ENCODE measurements around the gene MAD1L1.

The MAD1L1 gene

DNA sequence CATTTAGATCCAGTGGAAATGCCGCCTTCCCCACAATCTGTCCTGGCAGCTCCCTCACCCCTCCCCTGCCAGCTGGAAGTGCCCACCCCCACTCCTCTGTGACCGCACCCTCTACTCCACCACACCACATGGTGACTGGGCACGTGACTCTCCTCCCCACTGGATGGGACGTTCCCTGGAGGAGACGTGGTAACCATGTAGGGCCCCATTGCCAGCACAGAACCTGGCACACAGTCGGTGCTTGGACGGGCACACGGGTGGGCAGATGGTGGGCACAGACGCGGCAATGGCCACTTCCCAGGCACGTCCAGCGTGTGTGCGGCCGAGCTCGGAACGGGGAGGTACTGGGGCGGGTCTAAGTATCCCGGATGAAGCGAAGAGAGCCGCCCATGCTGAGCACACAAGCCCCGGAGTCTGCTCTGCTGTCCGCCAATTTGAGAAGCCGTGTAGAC lies 245.6 kb downstream of the MAD1L1 start:
- H3K36me3 ChIP-seq: no peaks in the 10 kb centered on the region
- TF ChIP-seq, protein P1, sequence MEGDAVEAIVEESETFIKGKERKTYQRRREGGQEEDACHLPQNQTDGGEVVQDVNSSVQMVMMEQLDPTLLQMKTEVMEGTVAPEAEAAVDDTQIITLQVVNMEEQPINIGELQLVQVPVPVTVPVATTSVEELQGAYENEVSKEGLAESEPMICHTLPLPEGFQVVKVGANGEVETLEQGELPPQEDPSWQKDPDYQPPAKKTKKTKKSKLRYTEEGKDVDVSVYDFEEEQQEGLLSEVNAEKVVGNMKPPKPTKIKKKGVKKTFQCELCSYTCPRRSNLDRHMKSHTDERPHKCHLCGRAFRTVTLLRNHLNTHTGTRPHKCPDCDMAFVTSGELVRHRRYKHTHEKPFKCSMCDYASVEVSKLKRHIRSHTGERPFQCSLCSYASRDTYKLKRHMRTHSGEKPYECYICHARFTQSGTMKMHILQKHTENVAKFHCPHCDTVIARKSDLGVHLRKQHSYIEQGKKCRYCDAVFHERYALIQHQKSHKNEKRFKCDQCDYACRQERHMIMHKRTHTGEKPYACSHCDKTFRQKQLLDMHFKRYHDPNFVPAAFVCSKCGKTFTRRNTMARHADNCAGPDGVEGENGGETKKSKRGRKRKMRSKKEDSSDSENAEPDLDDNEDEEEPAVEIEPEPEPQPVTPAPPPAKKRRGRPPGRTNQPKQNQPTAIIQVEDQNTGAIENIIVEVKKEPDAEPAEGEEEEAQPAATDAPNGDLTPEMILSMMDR (IDR thresholded peaks at IDR 0.05): no peak
- no peaks in the 10 kb centered on the region for H3K9me3 ChIP-seq
- H3K4me3 ChIP-seq (ENCODE audit: low read depth in 1 of 2, low read length in 1 of 2): no peak overlapping the region
- H3K27ac ChIP-seq: no peak overlapping the region
- no peaks in the 10 kb centered on the region for H3K27me3 ChIP-seq
- no peaks in the 10 kb centered on the region for H3K4me1 ChIP-seq (ENCODE audit: control insufficient read depth in 1 of 2, insufficient read depth in 1 of 2, low read depth in 1 of 2, low read length in 1 of 2)

DNA sequence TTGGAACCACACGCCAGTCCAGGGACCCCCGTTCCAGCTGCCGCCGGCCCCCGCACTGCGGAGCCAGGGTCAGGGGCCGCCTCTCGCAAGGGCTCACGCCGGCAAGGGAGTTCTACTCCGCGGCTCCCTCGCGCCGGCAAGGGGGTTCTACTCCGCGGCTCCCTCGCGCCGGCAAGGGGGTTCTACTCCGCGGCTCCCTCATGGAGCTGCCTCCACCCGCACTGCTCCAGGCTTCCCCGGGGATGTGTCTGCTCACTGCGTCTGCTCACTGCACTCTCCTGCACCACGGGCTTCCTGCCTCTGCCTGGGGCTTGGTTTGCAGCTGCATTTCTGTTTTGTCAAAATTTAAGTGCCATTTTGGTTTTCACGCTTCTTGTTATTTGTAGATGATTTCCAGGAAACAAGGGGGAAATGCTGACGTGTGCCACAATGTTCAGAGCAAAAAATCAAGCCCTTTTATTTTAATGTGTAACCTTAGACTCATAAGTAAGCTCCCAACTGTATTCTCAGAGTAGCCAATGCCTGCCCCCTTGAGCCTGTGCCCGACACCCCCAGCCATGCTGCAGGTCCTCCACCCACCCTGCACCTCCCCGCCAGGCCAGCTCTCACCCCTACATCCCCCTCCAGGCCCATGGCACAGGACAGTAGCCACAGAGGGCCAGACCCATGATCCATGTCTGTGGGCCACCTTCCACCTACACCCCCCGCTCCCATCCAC lies 246.2 kb downstream of the MAD1L1 start:
- no peak overlapping the region for H3K27ac ChIP-seq
- H3K4me3 ChIP-seq (ENCODE audit: low read depth in 1 of 2, low read length in 1 of 2): no peak overlapping the region
- TF ChIP-seq, protein P1 (IDR thresholded peaks at IDR 0.05): no peak
- no peaks in the 10 kb centered on the region for H3K9me3 ChIP-seq
- no peaks in the 10 kb centered on the region for H3K36me3 ChIP-seq
- H3K27me3 ChIP-seq: no peaks in the 10 kb centered on the region
- no peaks in the 10 kb centered on the region for H3K4me1 ChIP-seq (ENCODE audit: control insufficient read depth in 1 of 2, insufficient read depth in 1 of 2, low read depth in 1 of 2, low read length in 1 of 2)

DNA sequence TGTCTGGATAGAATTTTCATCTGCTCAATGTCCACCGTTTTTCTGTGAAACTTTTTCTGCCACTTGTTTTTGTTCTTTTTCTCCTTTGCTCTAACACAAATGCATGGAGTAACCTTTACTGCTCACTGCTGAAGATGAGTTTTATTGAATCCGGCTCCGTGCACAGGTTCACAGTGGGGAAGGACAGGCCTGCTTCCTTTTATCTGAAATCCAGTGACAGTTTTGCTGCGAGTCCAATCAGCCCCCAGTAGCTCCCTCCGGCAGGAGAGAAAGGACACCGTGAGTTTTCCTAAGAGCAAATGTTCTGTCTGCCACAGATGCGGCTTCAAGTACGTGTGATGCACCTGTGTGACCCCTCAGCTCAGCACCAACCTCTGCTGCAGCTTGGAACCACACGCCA lies 246.8 kb downstream of the MAD1L1 start:
- no peak overlapping the region for H3K4me3 ChIP-seq (ENCODE audit: low read depth in 1 of 2, low read length in 1 of 2)
- H3K36me3 ChIP-seq: no peaks in the 10 kb centered on the region
- no peaks in the 10 kb centered on the region for H3K9me3 ChIP-seq
- no peaks in the 10 kb centered on the region for H3K27me3 ChIP-seq
- TF ChIP-seq, protein P1 (IDR thresholded peaks at IDR 0.05): no peak
- H3K4me1 ChIP-seq (ENCODE audit: control insufficient read depth in 1 of 2, insufficient read depth in 1 of 2, low read depth in 1 of 2, low read length in 1 of 2): no peaks in the 10 kb centered on the region
- H3K27ac ChIP-seq: no peak overlapping the region

DNA sequence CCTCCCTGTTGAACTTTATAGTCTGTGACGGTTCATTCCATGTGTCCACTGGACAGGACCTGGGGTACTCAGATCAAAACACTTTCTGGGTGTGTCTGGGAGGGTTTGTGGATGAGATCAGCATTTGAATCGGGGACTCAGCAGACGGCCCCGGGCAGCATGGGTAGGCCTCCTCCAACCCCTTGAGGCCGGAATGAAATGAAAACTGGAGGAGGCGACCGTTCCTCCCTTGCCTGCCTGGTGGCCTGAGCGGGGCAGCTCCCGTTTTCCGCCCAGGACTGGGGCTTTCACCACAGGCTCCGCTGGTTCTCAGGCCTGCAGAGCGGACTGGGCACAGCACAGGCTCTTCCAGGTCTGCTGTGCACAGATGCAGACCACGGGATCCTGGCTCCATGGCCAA lies 247.7 kb downstream of the MAD1L1 start:
- Histone ChIP-seq H3K9me3 (no peaks in the 10 kb centered on the region), H3K27ac (no peak overlapping the region), H3K4me1 (ENCODE audit: control insufficient read depth in 1 of 2, insufficient read depth in 1 of 2, low read depth in 1 of 2, low read length in 1 of 2) (no peaks in the 10 kb centered on the region), H3K36me3 (peaks cover 4% of the 10 kb centered on the region), H3K27me3 (no peaks in the 10 kb centered on the region), H3K4me3 (ENCODE audit: low read depth in 1 of 2, low read length in 1 of 2) (no peak overlapping the region)
- TF ChIP-seq, protein P1 (IDR thresholded peaks at IDR 0.05): no peak

DNA sequence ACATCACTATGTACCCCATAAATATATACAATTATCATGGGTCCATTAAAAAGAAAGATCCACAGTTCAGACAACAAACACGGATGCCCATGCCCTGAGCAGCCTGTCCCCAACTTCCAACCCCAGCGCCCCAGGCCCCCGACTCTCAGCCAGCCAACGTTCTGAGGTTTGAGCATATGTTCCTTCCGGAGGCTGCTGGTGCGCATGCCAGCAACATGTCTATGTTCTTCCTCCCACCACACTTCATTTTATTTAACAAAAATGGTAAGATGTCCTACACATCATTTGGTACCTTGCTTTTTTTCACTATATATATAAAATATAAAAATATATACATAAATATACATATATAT lies 250.9 kb downstream of the MAD1L1 start:
- H3K27me3 ChIP-seq: no peaks in the 10 kb centered on the region
- no peak overlapping the region for H3K4me3 ChIP-seq (ENCODE audit: low read depth in 1 of 2, low read length in 1 of 2)
- TF ChIP-seq, protein P1 (IDR thresholded peaks at IDR 0.05): no peak
- no peaks in the 10 kb centered on the region for H3K4me1 ChIP-seq (ENCODE audit: control insufficient read depth in 1 of 2, insufficient read depth in 1 of 2, low read depth in 1 of 2, low read length in 1 of 2)
- peaks cover 11% of the 10 kb centered on the region for H3K36me3 ChIP-seq
- H3K27ac ChIP-seq: no peak overlapping the region
- no peaks in the 10 kb centered on the region for H3K9me3 ChIP-seq
